H1 (cell line): ENCODE data around the gene SNHG17. TPM values are rescaled to one million over a fixed set of nuclear protein-coding genes. Genes with fewer than 3 reads are reported as not detected.

Experiments
- CTCF ChIA-PET: fragments of 300-600 bp; sonication (Branson Sonifier 250); formaldehyde crosslinking; loops from one replicate; lab custom pipeline; 2021; ENCODE audit not compliant: partially characterized antibody; lab: Charles Lee
- POLR2A ChIA-PET: fragments of 300-600 bp; sonication (Branson Sonifier 250); formaldehyde crosslinking; loops from one replicate; lab custom pipeline; 2021; ENCODE audit warnings: inconsistent platforms; ENCODE audit not compliant: partially characterized antibody; lab: Charles Lee
- DNase-seq, 2 experiments: peaks; one replicate each; pipeline versions ENCODE4 v3.0.0 to v3.0.0-alpha.2; 2010 to 2022; ENCODE audit warnings: low spot score in 2 of 2, low read depth in 1 of 2, mixed read lengths in 1 of 2
- FAIRE-seq: peaks from 2 replicates; lab custom pipeline; 2011; peaks lifted over from hg19 to GRCh38; lab: Jason Lieb, UNC
- H2AFZ ChIP-seq: 2 replicates; pipeline ENCODE4 v1.8.1; 2012; ENCODE audit warnings: low read length, inconsistent platforms
- H2AK5ac ChIP-seq: 2 replicates; pipeline ENCODE4 v1.6.1; 2013; ENCODE audit warnings: low read depth, low read length
- H2BK120ac ChIP-seq: replicated peaks from 2 replicates; pipeline ENCODE3; 2013; ENCODE audit warnings: low read depth, low read length, inconsistent platforms
- H2BK12ac ChIP-seq: 2 replicates; pipeline ENCODE4 v1.6.1; 2013; ENCODE audit warnings: low read depth, low read length
- H2BK15ac ChIP-seq: 2 replicates; pipeline ENCODE4 v1.6.1; 2013; ENCODE audit warnings: low read length
- H2BK20ac ChIP-seq: 2 replicates; pipeline ENCODE4 v1.6.1; 2013; ENCODE audit warnings: low read length
- H2BK5ac ChIP-seq: 2 replicates; pipeline ENCODE4 v1.6.1; 2013; ENCODE audit warnings: low read depth, low read length
- H3K14ac ChIP-seq: 2 replicates; pipeline ENCODE4 v1.6.1; 2013; ENCODE audit warnings: inconsistent platforms; ENCODE audit not compliant: insufficient read length
- H3K18ac ChIP-seq: 2 replicates; pipeline ENCODE4 v1.6.1; 2013; ENCODE audit warnings: low read length; ENCODE audit errors: extremely low read depth
- H3K23ac ChIP-seq: 2 replicates; pipeline ENCODE4 v1.6.1; 2013; ENCODE audit warnings: inconsistent platforms; ENCODE audit not compliant: insufficient read length
- H3K23me2 ChIP-seq: 2 replicates; pipeline ENCODE4 v1.6.1; 2013; ENCODE audit warnings: low read depth, low read length
- H3K27ac ChIP-seq: 2 replicates; pipeline ENCODE4 v1.6.1; 2011; ENCODE audit warnings: low read depth, low read length, inconsistent platforms
- H3K27me3 ChIP-seq, 4 experiments: replicated peaks in 1 of 4; 1 replicate in 1 of 4; 2 replicates in 3 of 4; pipeline versions ENCODE4 v1.6.1 to v1.8.1; 2011 to 2013; ENCODE audit warnings: low read length in 3 of 4, mild to moderate bottlenecking in 3 of 4, inconsistent platforms in 2 of 4, mixed read lengths in 2 of 4, moderate library complexity in 1 of 4; ENCODE audit not compliant: control insufficient read depth in 3 of 4, insufficient read depth in 3 of 4; ENCODE audit errors: extremely low read depth in 1 of 4
- H3K36me3 ChIP-seq, 4 experiments: 2 replicates each; pipeline versions ENCODE4 v1.6.1 to v1.8.1; 2011 to 2013; ENCODE audit warnings: mild to moderate bottlenecking in 4 of 4, low read length in 3 of 4, moderate library complexity in 2 of 4, control low read depth in 1 of 4, inconsistent platforms in 1 of 4; ENCODE audit not compliant: insufficient read depth in 4 of 4, control insufficient read depth in 2 of 4
- H3K4ac ChIP-seq: replicated peaks from 2 replicates; pipeline ENCODE3; 2013; ENCODE audit warnings: low read length, low read depth, mixed read lengths, inconsistent platforms; ENCODE audit not compliant: insufficient read length
- H3K4me1 ChIP-seq, 4 experiments: replicated peaks in 1 of 4; 1 replicate in 1 of 4; 2 replicates in 3 of 4; pipeline versions ENCODE4 v1.6.1 to v1.8.1; 2011 to 2013; ENCODE audit warnings: low read length in 3 of 4, inconsistent platforms in 2 of 4, mixed read lengths in 1 of 4; ENCODE audit not compliant: insufficient read depth in 4 of 4, control insufficient read depth in 3 of 4
- H3K4me2 ChIP-seq, 2 experiments: 2 replicates each; pipeline versions ENCODE4 v1.6.1 to v1.8.1; 2011 to 2013; ENCODE audit warnings: low read depth in 2 of 2, low read length in 2 of 2, control low read depth in 1 of 2, inconsistent platforms in 1 of 2, mild to moderate bottlenecking in 1 of 2; ENCODE audit not compliant: insufficient read depth in 1 of 2
- H3K4me3 ChIP-seq, 4 experiments: fragments of 200-600, 300-600 bp in 1 of 4; sonication (generic), shearing (Covaris generic), sonication (Bioruptor Twin) in 1 of 4; 2 replicates each; pipeline versions ENCODE4 v1.5.1 to v1.8.1; 2011 to 2016; ENCODE audit warnings: low read length in 4 of 4, low read depth in 3 of 4, control low read depth in 2 of 4, inconsistent platforms in 2 of 4, mild to moderate bottlenecking in 2 of 4, mixed read lengths in 1 of 4, moderate library complexity in 1 of 4; ENCODE audit not compliant: insufficient read depth in 2 of 4; ENCODE audit errors: extremely low read depth in 1 of 4
- H3K56ac ChIP-seq: replicated peaks from 2 replicates; pipeline ENCODE3; 2013; ENCODE audit warnings: low read depth, mild to moderate bottlenecking, mixed read lengths, low read length, inconsistent platforms; ENCODE audit not compliant: insufficient read length
- H3K79me1 ChIP-seq: 2 replicates; pipeline ENCODE4 v1.6.1; 2013; ENCODE audit warnings: low read depth, low read length, control low read depth
- H3K79me2 ChIP-seq, 2 experiments: 2 replicates each; pipeline versions ENCODE4 v1.6.1 to v1.8.1; 2012 to 2013; ENCODE audit warnings: low read length in 2 of 2, mild to moderate bottlenecking in 2 of 2, inconsistent platforms in 1 of 2; ENCODE audit not compliant: insufficient read depth in 2 of 2, control insufficient read depth in 1 of 2
- H3K9ac ChIP-seq, 4 experiments: replicated peaks in 1 of 4; 1 replicate in 1 of 4; 2 replicates in 3 of 4; pipeline versions ENCODE4 v1.6.1 to v1.8.1; 2011 to 2013; ENCODE audit warnings: low read depth in 3 of 4, low read length in 3 of 4, control low read depth in 2 of 4, mild to moderate bottlenecking in 2 of 4, moderate library complexity in 2 of 4, inconsistent platforms in 1 of 4; ENCODE audit errors: extremely low read depth in 1 of 4
- H3K9me3 ChIP-seq, 2 experiments: 2 replicates each; pipeline versions ENCODE4 v1.6.1 to v1.8.1; 2012 to 2013; ENCODE audit warnings: mild to moderate bottlenecking in 2 of 2, moderate library complexity in 2 of 2, control low read depth in 1 of 2, inconsistent platforms in 1 of 2, low read depth in 1 of 2, low read length in 1 of 2, mixed read lengths in 1 of 2; ENCODE audit not compliant: insufficient read depth in 2 of 2
- H4K20me1 ChIP-seq, 2 experiments: replicated peaks in 1 of 2; 2 replicates each; pipeline versions ENCODE3 to v1.8.1; 2011 to 2013; ENCODE audit warnings: inconsistent platforms in 2 of 2, low read length in 2 of 2, mild to moderate bottlenecking in 1 of 2; ENCODE audit not compliant: insufficient read depth in 2 of 2, control insufficient read depth in 1 of 2
- H4K5ac ChIP-seq: 2 replicates; pipeline ENCODE4 v1.6.1; 2013; ENCODE audit warnings: low read length, low read depth, mixed read lengths, inconsistent platforms; ENCODE audit not compliant: insufficient read length
- H4K8ac ChIP-seq: 2 replicates; pipeline ENCODE4 v1.8.0; 2013; ENCODE audit warnings: mild to moderate bottlenecking, moderate library complexity, low read length, inconsistent platforms; ENCODE audit not compliant: insufficient read depth; ENCODE audit errors: extremely low read depth
- H4K91ac ChIP-seq: replicated peaks from 2 replicates; pipeline ENCODE3; 2013; ENCODE audit warnings: low read length, mixed read lengths, inconsistent platforms; ENCODE audit not compliant: insufficient read length
- ATF2 ChIP-seq: IDR thresholded peaks from 2 replicates; pipeline ENCODE4 v1.6.1; 2012; ENCODE audit warnings: low read length, inconsistent platforms
- ATF3 ChIP-seq: IDR thresholded peaks from 2 replicates; pipeline ENCODE4 v1.6.1; 2011; ENCODE audit warnings: low read depth, mild to moderate bottlenecking, low read length; ENCODE audit not compliant: insufficient read depth
- BCL11A ChIP-seq, 2 experiments: IDR thresholded peaks; one replicate each; pipeline ENCODE4 v1.6.1; 2011; ENCODE audit warnings: low read depth in 2 of 2, low read length in 2 of 2, mild to moderate bottlenecking in 2 of 2
- CEBPB ChIP-seq: IDR thresholded peaks from 2 replicates; pipeline ENCODE4 v1.6.1; 2012; ENCODE audit warnings: low read depth, low read length
- EGR1 ChIP-seq: IDR thresholded peaks from 2 replicates; pipeline ENCODE4 v1.6.1; 2011; ENCODE audit warnings: low read depth, low read length, borderline replicate concordance
- FOSL1 ChIP-seq: IDR thresholded peaks from 2 replicates; pipeline ENCODE4 v1.6.1; 2011; ENCODE audit warnings: mild to moderate bottlenecking, low read depth, low read length, moderate library complexity; ENCODE audit not compliant: insufficient read depth
- GTF2F1 ChIP-seq: IDR thresholded peaks from 2 replicates; pipeline ENCODE4 v1.6.1; 2012; ENCODE audit warnings: low read depth, low read length, improper control_type of control experiment, borderline replicate concordance
- KDM4A ChIP-seq: IDR thresholded peaks from one replicate; pipeline ENCODE4 v1.7.1; 2012; ENCODE audit warnings: low read depth, mild to moderate bottlenecking, moderate library complexity, low read length, inconsistent platforms; ENCODE audit not compliant: severe bottlenecking
- MAFK ChIP-seq: IDR thresholded peaks from 2 replicates; pipeline ENCODE4 v1.6.1; 2012; ENCODE audit warnings: low read depth, mild to moderate bottlenecking, improper control_type of control experiment, low read length
- NRF1 ChIP-seq: IDR thresholded peaks from 2 replicates; pipeline ENCODE4 v1.6.1; 2011; ENCODE audit warnings: mild to moderate bottlenecking, low read depth, low read length, improper control_type of control experiment
- TAF7 ChIP-seq: optimal IDR thresholded peaks from 2 replicates; pipeline ENCODE3; 2011; ENCODE audit warnings: low read depth, mild to moderate bottlenecking, inconsistent platforms, low read length, moderate library complexity, borderline replicate concordance
- TCF12 ChIP-seq: IDR thresholded peaks from 2 replicates; pipeline ENCODE4 v1.6.1; 2011; ENCODE audit warnings: low read depth, mild to moderate bottlenecking, low read length
- WGBS, 2 experiments: shearing (Covaris generic) in 1 of 2; methylation state at CpG; one replicate each; pipeline versions ENCODE4 v1.1.6 to v1.1.7; 2013 to 2015; ENCODE audit warnings: low lambda C conversion rate in 2 of 2, mixed read lengths in 2 of 2, inconsistent platforms in 1 of 2, low coverage in 1 of 2, missing lambda C conversion rate in 1 of 2; ENCODE audit not compliant: insufficient replicate concordance in 2 of 2, insufficient coverage in 1 of 2, insufficient read length in 1 of 2; ENCODE audit errors: extremely low coverage in 1 of 2, missing lambda C conversion rate in 1 of 2; 5-methylcytosine and 5-hydroxymethylcytosine counted together
- polyA plus RNA-seq, 7 experiments: library from polyadenylated mRNA; depleted of rRNA in 3 of 7; stranded (reverse) in 5 of 7; unstranded in 2 of 7; fragments of >200 nt in 5 of 7; fragments of 200-250 nt in 2 of 7; gene quantifications; 1 replicate in 5 of 7; 2 replicates in 1 of 7; 4 replicates in 1 of 7; pipeline versions ENCODE4 v1.2.1 to v1.2.3, GENCODE V29; 2011 to 2013; ENCODE audit warnings: missing spikeins in 2 of 7, mixed read lengths in 2 of 7
- total RNA-seq: library from RNA; stranded (reverse); fragmentation: NEBNext Ultra II Directional; extraction: Animal tissue kit (Norgen Biotek cat#: 25700); gene quantifications from 2 replicates; pipeline ENCODE4 v1.2.1, GENCODE V29; 2021

Gene SNHG17
- total and polyA plus RNA-seq, 2 of the 8 experiments (the other 6 are each of a cell fraction or from before 2014, with no cell fraction given) = 59.4 to 59.8 TPM

- Histone ChIP-seq H2AK5ac (no peak overlapping the region), H4K20me1 (no peaks in the 10 kb centered on the region), H3K4me2 (no peak overlapping the region), H4K8ac (no peak overlapping the region), H3K23ac (no peak overlapping the region), H2BK12ac (no peak overlapping the region), H3K36me3 (no peaks in the 10 kb centered on the region), H4K91ac (no peak overlapping the region), H4K5ac (no peak overlapping the region), H3K56ac (no peak overlapping the region), H3K18ac (no peak overlapping the region), H2AFZ (no peak overlapping the region), H3K9me3 (no peaks in the 10 kb centered on the region), H2BK5ac (no peak overlapping the region), H3K79me1 (no peaks in the 10 kb centered on the region), H3K27me3 (no peaks in the 10 kb centered on the region; a peak in 1 of 7 replicates), H3K79me2 (no peaks in the 10 kb centered on the region), H3K9ac (no peak overlapping the region), H3K4me3 (no peak overlapping the region), H3K4ac (no peak overlapping the region), H3K23me2 (no peaks in the 10 kb centered on the region), H2BK120ac (no peak overlapping the region), H2BK20ac (no peak overlapping the region), H3K14ac (no peak overlapping the region), H3K4me1 (peaks cover 0 to 3% (median 0%) of the 10 kb centered on the region in 4 experiments; a peak in 1 of 7 replicates), H2BK15ac (no peak overlapping the region), H3K27ac (no peak overlapping the region)
- POLR2A ChIA-PET = interaction anchor here (1.0 to 1.4 kb wide), 2 partner anchors 43 to 100 kb away, joined by 3 to 4 read pairs; partner anchors contain the start of gene RALGAPB
- no peak for DNase-seq
- no peak for FAIRE-seq
- WGBS, 2 experiments = 94% methylated on average over 5 of the region's 5 CpGs; no CpG with 5 or more reads in 1 of the 2 experiments
- CTCF ChIA-PET = interaction anchor here (1.1 to 9.9 kb wide), 8 partner anchors 9 to 36 kb away, joined by 3 to 90 read pairs (median 3); no protein-coding TSS in a partner anchor
- TF ChIP-seq BCL11A (IDR thresholded peaks at IDR 0.05; ENCODE audit: low read depth in 2 of 2, low read length in 2 of 2) (no peak), MAFK (no peak), ATF3 (no peak), FOSL1 (no peak), TAF7 (no peak), GTF2F1 (no peak), NRF1 (no peak), EGR1 (no peak), TCF12 (no peak), CEBPB (no peak), KDM4A (no peak), ATF2 (no peak)
These were observed 62.3 kb downstream of the SNHG17 start for GRCh38 chr20:38372806-38373205.
